ENCODE measurements around the gene PPM1N.

- no peak for TF ChIP-seq POLR2AphosphoS5 (IDR thresholded peaks at IDR 0.05; ENCODE audit: low read depth)
- TF ChIP-seq CTCF (IDR thresholded peaks at IDR 0.05; ENCODE audit: insufficient read depth, low read length): no peak
Measured at GRCh38 chr19:45526971-45527370, 28.7 kb downstream of the PPM1N start.
